Right hindlimb (tissue), 1 donor: ENCODE data around the gene SEBOX.

Experiments
- DNase-seq: peaks from one replicate; pipeline ENCODE4 v3.0.0-alpha.2; 2018

Gene SEBOX

DNA sequence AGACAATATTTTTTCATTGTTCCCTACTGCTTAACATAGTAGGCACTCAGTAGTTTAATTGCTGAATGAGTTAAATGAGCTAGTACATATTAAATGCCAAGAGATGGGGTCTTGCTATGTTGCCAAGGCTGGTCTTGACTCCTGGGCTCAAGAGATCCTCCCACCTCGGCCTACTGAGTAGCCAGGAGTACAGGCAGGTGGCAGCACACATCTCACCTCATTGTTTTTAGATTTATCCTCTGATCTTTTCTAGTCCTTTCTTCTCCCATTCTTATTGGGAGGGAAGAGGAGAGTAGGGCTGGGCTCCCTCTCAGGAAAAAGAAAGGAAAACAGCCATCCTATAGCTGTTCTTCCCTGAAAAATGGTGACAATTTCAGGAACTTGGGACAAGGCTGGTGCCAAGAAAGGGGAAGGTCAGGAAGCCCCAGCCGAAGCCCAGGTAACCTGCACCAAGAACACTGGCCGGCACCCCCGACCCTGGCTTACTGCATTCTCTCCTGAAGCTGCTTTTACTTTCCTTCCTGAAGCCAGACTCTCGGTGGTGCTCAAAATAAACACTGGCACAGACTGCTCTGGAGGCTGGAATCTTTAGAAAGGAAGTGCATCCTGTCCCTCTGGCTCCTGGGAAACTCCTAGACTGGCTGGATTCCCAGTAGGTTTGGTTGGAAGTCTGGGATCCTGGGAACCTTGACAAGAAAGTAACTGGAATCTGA, 26.8 kb downstream of the SEBOX start:
- no peak for DNase-seq

DNA sequence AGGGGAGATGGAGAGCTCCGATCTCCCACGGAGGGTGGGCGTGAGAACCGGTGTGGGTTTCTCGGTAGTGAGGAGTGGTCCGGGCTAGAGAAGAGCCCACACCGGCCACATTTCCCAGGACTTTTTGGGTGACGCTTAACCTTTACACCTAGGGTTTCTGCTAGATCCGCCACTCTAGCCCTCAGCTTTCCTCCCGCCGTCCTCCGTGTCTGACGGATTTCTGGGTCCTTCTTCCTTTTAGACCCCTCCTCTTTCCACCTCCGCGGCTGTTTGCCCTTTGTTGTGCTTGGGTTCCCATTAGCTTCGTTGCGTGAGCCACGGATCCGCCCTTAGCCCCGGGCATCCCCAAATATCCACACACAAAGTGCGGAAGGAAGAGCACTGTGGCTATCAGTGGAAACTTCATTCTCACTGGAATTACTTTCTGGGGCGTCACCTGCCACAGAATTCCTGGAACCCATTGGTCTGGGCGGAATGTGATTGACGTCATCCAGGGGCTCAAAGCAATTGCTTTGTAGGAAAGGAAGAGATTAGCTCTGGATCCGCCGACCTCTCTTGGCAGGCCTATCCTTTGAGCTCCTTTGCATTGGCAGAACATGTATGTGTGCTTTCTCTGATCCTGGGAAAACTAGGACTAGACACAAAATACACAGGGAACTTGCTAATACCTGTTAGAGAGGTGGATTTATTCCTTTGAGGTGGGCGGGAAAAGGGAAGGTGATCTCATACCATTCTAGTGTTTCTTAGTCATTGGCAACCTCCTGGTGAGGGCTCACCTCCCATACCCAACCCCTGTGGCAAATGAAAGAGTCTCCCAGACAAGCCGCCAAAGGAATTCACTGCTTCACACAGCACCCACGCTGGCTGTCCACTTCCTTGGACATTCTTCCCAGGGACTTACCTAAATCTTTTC, 28.8 kb downstream of the SEBOX start:
- DNase-seq = peak; percentile 76

DNA sequence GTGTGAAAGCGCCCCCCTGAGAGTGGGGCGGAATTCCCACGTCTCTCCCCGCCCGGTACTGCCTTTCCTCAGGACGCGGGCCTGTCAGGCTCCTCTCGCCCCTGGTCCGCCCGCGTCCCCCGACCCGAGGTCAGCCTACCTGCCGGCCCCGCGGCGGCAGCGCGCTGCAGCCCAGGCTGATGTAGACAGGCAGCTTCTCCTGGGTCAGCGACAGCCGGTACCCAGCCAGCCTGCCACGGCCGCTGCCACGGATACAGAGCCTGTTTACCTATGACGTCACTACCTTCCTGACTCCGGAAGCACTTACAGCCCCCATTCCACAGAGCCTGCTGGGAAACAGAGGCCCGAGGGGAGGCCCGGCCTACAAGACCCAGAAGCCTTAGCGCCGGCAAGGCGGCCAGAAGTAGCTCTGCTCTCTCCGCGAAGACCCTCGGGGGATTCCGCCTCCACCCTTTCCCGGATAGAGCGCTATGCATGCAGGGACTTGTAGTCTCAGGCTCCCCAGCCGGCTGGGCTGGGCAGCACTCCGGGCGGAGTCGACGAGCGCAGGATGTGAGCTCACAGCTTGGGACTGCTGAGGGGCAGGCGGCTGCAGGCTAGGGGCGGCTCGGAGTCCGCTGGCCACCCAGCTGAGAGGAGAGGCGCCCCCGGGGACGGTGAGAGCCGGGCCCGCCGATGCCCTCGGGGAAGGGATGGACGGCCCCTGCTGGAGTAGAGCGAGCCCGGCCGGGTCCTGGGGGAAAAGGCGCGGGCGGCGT, 29.6 kb downstream of the SEBOX start, which contains the start of the genes IFT20 and TNFAIP1:
Gene IFT20, minus strand, starts transcription at position 272 of the 758 bp plus-strand sequence. CDS start 3,487 bp downstream, outside the sequence.
Gene TNFAIP1, plus strand, starts transcription at position 561 of the 758 bp plus-strand sequence. CDS start 3,761 bp downstream, outside the sequence.
- peak; percentile 100 for DNase-seq

- peak; percentile 40 for DNase-seq
These were observed 30.3 kb downstream of the SEBOX start for GRCh38 chr17:28334666-28335200.

- DNase-seq = no peak
These were observed 30.8 kb downstream of the SEBOX start for GRCh38 chr17:28334171-28334570.

- DNase-seq = no peak
These were observed 31.8 kb downstream of the SEBOX start for GRCh38 chr17:28333083-28333746.

GRCh38 chr17:28331891-28332420, 33.0 kb downstream of the SEBOX start:
- DNase-seq = no peak

DNA sequence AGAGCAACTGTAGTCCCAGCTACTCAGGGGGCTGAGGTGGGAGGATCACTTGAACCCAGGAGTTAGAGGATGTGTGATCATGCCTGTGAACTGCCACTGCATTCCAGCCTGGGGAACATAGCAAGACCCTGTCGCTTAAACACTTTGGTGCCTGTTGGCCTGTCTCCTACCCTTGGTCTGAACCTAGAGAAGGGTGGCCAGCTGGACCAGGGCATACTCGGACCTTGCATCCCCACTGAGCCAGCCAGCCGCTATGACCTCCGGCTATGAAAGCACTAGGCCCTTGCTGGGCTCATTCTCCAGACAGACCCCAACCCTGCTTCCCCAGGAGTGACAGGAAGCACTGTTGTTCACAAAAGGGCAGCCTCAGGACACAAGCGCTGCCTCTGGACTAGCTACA, 34.3 kb downstream of the SEBOX start:
- no peak for DNase-seq

GRCh38 chr17:28328325-28328724, 36.7 kb downstream of the SEBOX start:
- DNase-seq = no peak

DNA sequence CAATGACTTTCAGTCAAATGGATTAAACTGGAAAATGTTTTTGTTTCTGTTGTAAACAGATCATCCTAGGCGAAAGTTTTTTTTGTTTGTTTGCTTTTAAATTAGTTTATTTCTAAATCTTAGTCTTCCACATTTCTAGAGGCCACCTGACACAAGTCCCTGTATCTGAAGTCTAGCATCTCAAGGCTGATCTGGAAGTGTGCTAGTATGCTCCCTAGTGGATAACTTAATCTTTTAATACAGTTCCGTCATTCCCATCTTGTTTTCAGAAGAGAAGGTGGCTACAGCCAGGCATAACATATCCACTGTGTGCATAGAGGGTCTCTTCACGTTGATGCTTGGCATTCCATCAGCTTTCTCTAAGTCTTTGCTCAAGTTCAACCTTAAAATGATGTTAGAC, 37.3 kb downstream of the SEBOX start:
- no peak for DNase-seq

- DNase-seq = no peak
These were observed 37.9 kb downstream of the SEBOX start for GRCh38 chr17:28327031-28327607.

- DNase-seq = no peak
These were observed 38.9 kb downstream of the SEBOX start for GRCh38 chr17:28326114-28326513.

- no peak for DNase-seq
These were observed 39.8 kb downstream of the SEBOX start for GRCh38 chr17:28325211-28325610.

DNA sequence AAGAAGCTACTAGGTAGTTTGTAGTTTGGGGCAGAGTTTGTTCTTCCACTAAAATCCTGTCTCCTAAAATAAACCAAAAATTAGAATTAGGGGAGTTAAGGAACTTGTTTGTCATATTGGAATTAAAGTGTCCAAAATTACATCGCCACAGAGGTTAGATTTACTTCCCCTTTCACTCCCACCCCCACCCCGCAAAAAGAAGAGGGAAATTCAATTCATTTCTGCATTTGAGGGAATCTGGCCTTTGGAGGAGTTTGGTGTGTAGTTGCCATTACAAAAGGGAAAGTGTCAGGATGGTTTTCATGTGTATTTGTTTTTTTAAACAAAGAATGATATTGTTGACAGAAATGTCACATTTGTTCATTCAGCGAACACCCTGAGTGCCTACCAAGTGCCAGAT, 40.2 kb downstream of the SEBOX start:
- DNase-seq = no peak

GRCh38 chr17:28324267-28324745, 40.7 kb downstream of the SEBOX start:
- no peak for DNase-seq

GRCh38 chr17:28320215-28321061, 44.6 kb downstream of the SEBOX start:
- no peak for DNase-seq

- DNase-seq = no peak
These were observed 45.4 kb downstream of the SEBOX start for GRCh38 chr17:28319598-28319935.

- peak; percentile 98 for DNase-seq
These were observed 46.0 kb downstream of the SEBOX start, which contains the start of gene TMEM97 for GRCh38 chr17:28318759-28319597. TMEM97 (plus strand) TSS chr17:28319200; CDS start chr17:28319240, 40 bp downstream.
